HG02571 (cell line): Measurements from ENCODE around the gene CD6.

Source experiments
- ATAC-seq: cut with Tn5 transposase; IDR thresholded peaks from one replicate; pipeline ENCODE4 v1.9.1; 2021; ENCODE audit warnings: mild to moderate bottlenecking, moderate library complexity; ENCODE audit not compliant: unreplicated experiment

Gene CD6

GRCh38 chr11:60934790-60935605, 36.5 kb upstream of the CD6 start:
- no peak for ATAC-seq

- no peak for ATAC-seq
These were observed 35.6 kb upstream of the CD6 start for GRCh38 chr11:60935676-60936442.

- no peak for ATAC-seq
These were observed 34.9 kb upstream of the CD6 start for GRCh38 chr11:60936467-60937143.

GRCh38 chr11:60937144-60937527, 34.3 kb upstream of the CD6 start:
- no peak for ATAC-seq

GRCh38 chr11:60937811-60938210, 33.7 kb upstream of the CD6 start:
- no peak for ATAC-seq

- ATAC-seq: no peak
These were observed 33.0 kb upstream of the CD6 start for GRCh38 chr11:60938500-60938899.

GRCh38 chr11:60939301-60939700, 32.2 kb upstream of the CD6 start:
- no peak for ATAC-seq

- ATAC-seq: no peak
These were observed 31.6 kb upstream of the CD6 start for GRCh38 chr11:60939855-60940254.

GRCh38 chr11:60941371-60942119, 29.9 kb upstream of the CD6 start:
- no peak for ATAC-seq

GRCh38 chr11:60942219-60942618, 29.3 kb upstream of the CD6 start:
- no peak for ATAC-seq

GRCh38 chr11:60942970-60943565, 28.4 kb upstream of the CD6 start:
- no peak for ATAC-seq

- no peak for ATAC-seq
These were observed 26.8 kb upstream of the CD6 start for GRCh38 chr11:60944490-60945294.

- no peak for ATAC-seq
These were observed 26.2 kb upstream of the CD6 start for GRCh38 chr11:60945295-60945667.

GRCh38 chr11:60946601-60947264, 24.7 kb upstream of the CD6 start:
- no peak for ATAC-seq

GRCh38 chr11:60947700-60948099, 23.8 kb upstream of the CD6 start:
- ATAC-seq: no peak

GRCh38 chr11:60948250-60948649, 23.2 kb upstream of the CD6 start:
- no peak for ATAC-seq

GRCh38 chr11:60950024-60950423, 21.5 kb upstream of the CD6 start:
- ATAC-seq: no peak

- peak; percentile 8 for ATAC-seq
These were observed 20.4 kb upstream of the CD6 start for GRCh38 chr11:60950933-60951605.

- ATAC-seq: peak; percentile 4
These were observed 19.9 kb upstream of the CD6 start for GRCh38 chr11:60951606-60951903.
